ENCODE data around the gene PITX2. TPM values are rescaled to one million over a fixed set of nuclear protein-coding genes. Genes with fewer than 3 reads are reported as not detected.

Gene PITX2
- 0.28 and 0.77 TPM in 2 replicates for total RNA-seq

GRCh38 chr4:110622841-110623717 is at the start of gene PITX2:
TSS of gene PITX2 (minus strand) at chr4:110623077. CDS start at chr4:110622460, 617 bp downstream.

Other genes with a start within 250 kb of the PITX2 start
- gene ENPEP, start 146.9 kb downstream of the PITX2 start, total RNA-seq = 2.1 and 6.8 TPM in 2 replicates

Measured in regular cardiac myocyte (primary cell).